Chondrocyte (in vitro differentiated cells): ENCODE data around the gene PP2D1. TPM values are rescaled to one million over a fixed set of nuclear protein-coding genes. Genes with fewer than 3 reads are reported as not detected.

Experiments
- DNase-seq: peaks from one replicate; pipeline ENCODE4 v3.0.0; 2021; ENCODE audit warnings: mixed read lengths, low spot score
- H3K27ac Mint-ChIP-seq: one replicate; pipeline ENCODE4 v1.8.0; 2021; ENCODE audit warnings: mild to moderate bottlenecking, moderate library complexity, mixed read lengths; ENCODE audit not compliant: unreplicated experiment
- H3K27me3 Mint-ChIP-seq: 2 replicates; pipeline ENCODE4 v1.8.0; 2021; ENCODE audit warnings: low read depth, mixed read lengths
- H3K36me3 Mint-ChIP-seq: 2 replicates; pipeline ENCODE4 v1.8.0; 2021; ENCODE audit warnings: low read depth, mixed read lengths
- H3K4me1 Mint-ChIP-seq: 2 replicates; pipeline ENCODE4 v1.8.0; 2021; ENCODE audit warnings: low read depth, mild to moderate bottlenecking, mixed read lengths
- H3K4me3 Mint-ChIP-seq: one replicate; pipeline ENCODE4 v1.8.0; 2021; ENCODE audit warnings: mild to moderate bottlenecking, moderate library complexity, mixed read lengths; ENCODE audit not compliant: unreplicated experiment
- H3K9me3 Mint-ChIP-seq: 2 replicates; pipeline ENCODE4 v1.8.0; 2021; ENCODE audit warnings: low read depth, mixed read lengths
- long read RNA-seq: library from polyadenylated mRNA; stranded (forward); transcript quantifications from one replicate; pipeline ENCODE4 v2.0.0, GENCODE V29; 2021
- total RNA-seq: library from RNA; stranded (reverse); gene quantifications from 3 replicates; pipeline ENCODE4 v1.2.1, GENCODE V29; 2021
- TF ChIP-seq, protein P1 (sequence below): fragments of 200-600 bp; sonication (generic); IDR thresholded peaks from 2 replicates; pipeline ENCODE4 v1.5.0; 2021; ENCODE audit warnings: antibody characterized with exemption, mild to moderate bottlenecking, moderate library complexity

The PP2D1 gene
- not detected in 3 replicates for total RNA-seq
- long read RNA-seq, partial matches to known transcripts = 0 of 1 reads
- long read RNA-seq, other reads (novel, unspliced or antisense) = 1 of 1 reads

DNA sequence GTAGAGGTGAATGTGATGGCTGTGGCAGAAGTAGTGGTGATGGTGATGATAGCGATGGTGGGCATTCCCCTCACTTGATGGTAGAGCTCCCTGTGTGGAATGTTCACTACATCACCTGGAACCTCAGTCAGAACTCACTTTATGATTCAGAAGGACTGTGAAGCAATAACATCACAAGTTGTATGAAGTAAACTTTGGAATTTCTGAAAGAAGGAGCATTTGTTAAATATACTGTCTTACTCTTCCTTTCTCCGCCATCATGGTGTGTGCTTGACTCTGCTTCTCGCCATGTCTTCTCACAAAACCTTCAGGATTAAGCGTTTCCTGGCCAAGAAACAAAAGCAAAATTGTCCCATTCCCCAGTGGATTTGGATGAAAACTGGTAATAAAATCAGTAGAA is at the start of gene PP2D1:
Gene PP2D1, minus strand, starts transcription at position 101 of the 400 bp plus-strand sequence. CDS start 192 bp downstream, outside the sequence.
- H3K36me3 Mint-ChIP-seq = no peaks in the 10 kb centered on the region
- no peak within 1 kb of the TSS for H3K4me3 Mint-ChIP-seq
- no peaks in the 10 kb centered on the region for H3K27me3 Mint-ChIP-seq
- TF ChIP-seq, protein P1, sequence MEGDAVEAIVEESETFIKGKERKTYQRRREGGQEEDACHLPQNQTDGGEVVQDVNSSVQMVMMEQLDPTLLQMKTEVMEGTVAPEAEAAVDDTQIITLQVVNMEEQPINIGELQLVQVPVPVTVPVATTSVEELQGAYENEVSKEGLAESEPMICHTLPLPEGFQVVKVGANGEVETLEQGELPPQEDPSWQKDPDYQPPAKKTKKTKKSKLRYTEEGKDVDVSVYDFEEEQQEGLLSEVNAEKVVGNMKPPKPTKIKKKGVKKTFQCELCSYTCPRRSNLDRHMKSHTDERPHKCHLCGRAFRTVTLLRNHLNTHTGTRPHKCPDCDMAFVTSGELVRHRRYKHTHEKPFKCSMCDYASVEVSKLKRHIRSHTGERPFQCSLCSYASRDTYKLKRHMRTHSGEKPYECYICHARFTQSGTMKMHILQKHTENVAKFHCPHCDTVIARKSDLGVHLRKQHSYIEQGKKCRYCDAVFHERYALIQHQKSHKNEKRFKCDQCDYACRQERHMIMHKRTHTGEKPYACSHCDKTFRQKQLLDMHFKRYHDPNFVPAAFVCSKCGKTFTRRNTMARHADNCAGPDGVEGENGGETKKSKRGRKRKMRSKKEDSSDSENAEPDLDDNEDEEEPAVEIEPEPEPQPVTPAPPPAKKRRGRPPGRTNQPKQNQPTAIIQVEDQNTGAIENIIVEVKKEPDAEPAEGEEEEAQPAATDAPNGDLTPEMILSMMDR = no peak
- DNase-seq = no peak
- no peak within 1 kb of the TSS for H3K27ac Mint-ChIP-seq
- no peaks in the 10 kb centered on the region for H3K4me1 Mint-ChIP-seq
- no peaks in the 10 kb centered on the region for H3K9me3 Mint-ChIP-seq

- Mint-ChIP-seq H3K4me1 (peaks cover 3% of the 10 kb centered on the region), H3K27ac (no peak overlapping the region), H3K4me3 (no peak overlapping the region), H3K36me3 (no peaks in the 10 kb centered on the region), H3K9me3 (no peaks in the 10 kb centered on the region), H3K27me3 (no peaks in the 10 kb centered on the region)
- no peak for DNase-seq
- TF ChIP-seq, protein P1 = no peak
These were observed 49.1 kb upstream of the PP2D1 start for GRCh38 chr3:20060974-20061685.

DNA sequence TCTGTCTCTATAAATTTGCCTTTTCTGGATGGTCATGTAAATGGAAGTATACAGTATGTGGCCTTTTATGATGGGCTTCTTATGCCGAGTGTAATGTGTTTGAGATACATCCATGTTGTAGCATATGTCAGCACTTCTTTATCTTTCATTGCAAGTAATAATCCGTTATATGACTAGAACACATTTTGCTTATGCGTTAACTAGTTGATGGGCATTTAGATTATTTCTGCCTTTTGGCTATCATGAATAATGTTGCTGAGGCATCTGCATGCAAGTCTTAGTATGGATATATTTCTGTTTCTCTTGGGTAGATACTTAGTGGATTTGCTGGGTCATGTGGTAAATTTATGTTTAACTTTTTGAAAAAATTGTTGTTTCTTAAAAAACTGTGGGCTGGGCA is 47.9 kb upstream of the PP2D1 start:
- Mint-ChIP-seq H3K27ac (no peak overlapping the region), H3K4me3 (no peak overlapping the region), H3K4me1 (peaks cover 3% of the 10 kb centered on the region), H3K9me3 (no peaks in the 10 kb centered on the region), H3K36me3 (no peaks in the 10 kb centered on the region), H3K27me3 (no peaks in the 10 kb centered on the region)
- TF ChIP-seq, protein P1 = no peak
- DNase-seq = no peak

DNA sequence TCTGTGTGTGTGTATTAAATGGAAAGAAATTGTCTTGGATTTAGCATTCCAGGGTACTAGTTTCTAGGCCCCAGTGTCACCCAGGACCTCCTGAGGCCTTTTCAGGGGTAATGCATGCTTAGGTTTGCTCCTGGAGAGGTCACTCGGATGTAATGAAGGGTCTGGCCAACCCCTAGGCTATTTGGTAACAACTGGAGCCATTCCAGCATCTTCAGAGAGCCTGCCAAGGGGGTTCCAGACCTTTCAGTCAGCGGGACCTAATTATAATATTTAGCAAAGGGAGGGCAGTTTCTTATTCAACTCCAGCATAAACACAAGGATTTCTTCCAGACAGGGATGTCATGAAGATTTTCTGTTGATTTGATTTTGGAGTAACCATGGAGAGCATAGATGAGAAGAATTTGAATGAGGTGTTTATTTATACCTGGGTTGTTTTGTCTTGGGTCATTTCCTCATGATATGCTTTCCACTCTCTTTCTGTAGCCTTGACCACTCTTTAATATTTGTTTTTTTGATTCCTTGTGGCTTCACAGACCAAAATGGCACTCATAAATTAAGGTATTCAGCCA is 45.6 kb upstream of the PP2D1 start:
- Mint-ChIP-seq H3K27ac (no peak overlapping the region), H3K4me1 (peaks cover 3% of the 10 kb centered on the region), H3K27me3 (no peaks in the 10 kb centered on the region), H3K4me3 (no peak overlapping the region), H3K36me3 (no peaks in the 10 kb centered on the region), H3K9me3 (no peaks in the 10 kb centered on the region)
- TF ChIP-seq, protein P1 = no peak
- DNase-seq = no peak

DNA sequence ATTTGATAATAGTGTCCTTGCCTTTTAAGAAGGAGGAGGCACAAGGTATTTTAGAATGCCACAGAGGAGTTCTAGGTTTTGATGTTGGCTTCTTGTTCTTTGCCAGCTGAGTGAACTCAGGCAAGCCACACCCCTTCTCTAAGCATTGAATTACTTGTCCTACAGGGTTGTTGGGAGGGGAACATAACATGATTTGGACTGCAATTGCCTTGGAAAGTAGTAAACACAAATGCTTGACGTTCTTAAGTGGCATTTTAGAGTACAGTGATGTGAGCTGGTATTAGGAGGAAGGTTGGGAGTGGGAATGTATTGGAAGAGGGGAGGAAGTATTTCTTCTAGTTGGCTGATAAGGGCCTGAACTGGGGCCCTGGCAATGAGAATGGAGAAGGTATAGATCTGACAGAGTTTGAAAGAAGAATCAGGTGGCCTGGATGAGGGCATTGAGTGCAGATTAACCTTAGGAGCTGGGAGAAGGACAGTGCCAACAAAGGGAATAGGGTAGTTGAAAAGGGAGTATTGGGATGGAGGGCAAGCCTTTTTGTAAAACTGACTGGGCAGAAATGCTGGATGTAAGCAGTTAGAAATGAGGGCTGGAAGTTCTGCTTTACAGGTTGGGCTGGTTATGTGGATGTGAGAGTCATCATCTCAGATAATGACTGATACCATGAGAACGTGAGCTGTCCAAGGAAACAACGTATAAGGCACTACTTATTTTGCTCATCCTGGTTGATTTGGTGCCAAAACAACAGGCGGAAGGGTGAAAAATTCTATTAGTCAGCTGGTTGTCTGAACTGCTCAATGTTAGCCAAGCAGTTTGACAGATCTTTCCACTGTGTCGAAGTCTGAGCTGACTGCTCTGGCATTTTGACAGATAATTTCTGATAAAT is 44.9 kb upstream of the PP2D1 start:
- TF ChIP-seq, protein P1 = no peak
- H3K4me3 Mint-ChIP-seq = no peak overlapping the region
- no peak for DNase-seq

More for the DNA sequence above, 44.9 kb upstream of the PP2D1 start:
- Mint-ChIP-seq H3K4me1 (peaks cover 3% of the 10 kb centered on the region), H3K27ac (no peak overlapping the region), H3K9me3 (no peaks in the 10 kb centered on the region), H3K36me3 (no peaks in the 10 kb centered on the region), H3K27me3 (no peaks in the 10 kb centered on the region)
